Activated CD4-positive, alpha-beta memory T cell treated with anti-CD3 and anti-CD28 coated beads for 36 hours (primary cell): ENCODE data around the gene CLSTN2. TPM values are rescaled to one million over a fixed set of nuclear protein-coding genes. Genes with fewer than 3 reads are reported as not detected.

Experiments
- CTCF ChIA-PET: fragments of 350-600 bp; sonication (Branson Sonifier 250); formaldehyde crosslinking; loops from one replicate; lab custom pipeline; 2021; ENCODE audit warnings: antibody characterized with exemption, inconsistent platforms; lab: Charles Lee
- POLR2A ChIA-PET: fragments of 350-600 bp; sonication (Branson Sonifier 250); formaldehyde crosslinking; loops from one replicate; lab custom pipeline; 2021; ENCODE audit warnings: antibody characterized with exemption; lab: Charles Lee
- DNase-seq: peaks from one replicate; pipeline ENCODE4 v3.0.0-alpha.2; 2020
- H3K27ac Mint-ChIP-seq: one replicate; pipeline ENCODE4 v1.8.0; 2021; ENCODE audit warnings: mixed read lengths
- H3K27me3 Mint-ChIP-seq: one replicate; pipeline ENCODE4 v1.8.0; 2021; ENCODE audit warnings: mixed read lengths
- H3K36me3 Mint-ChIP-seq: one replicate; pipeline ENCODE4 v1.8.0; 2021; ENCODE audit warnings: mixed read lengths
- H3K4me1 Mint-ChIP-seq: one replicate; pipeline ENCODE4 v1.8.0; 2021; ENCODE audit warnings: low read depth, mixed read lengths
- H3K4me3 Mint-ChIP-seq: one replicate; pipeline ENCODE4 v1.8.0; 2021; ENCODE audit warnings: mild to moderate bottlenecking, mixed read lengths
- H3K9me3 Mint-ChIP-seq: one replicate; pipeline ENCODE4 v1.8.0; 2021; ENCODE audit warnings: mixed read lengths
- intact Hi-C: fragments of 100-400 bp; cut with micrococcal nuclease; formaldehyde crosslinking; loops from one replicate; pipeline ENCODE4 v1.15.1; 2023
- total RNA-seq, 2 experiments: library from RNA; stranded (reverse); gene quantifications; one replicate each; pipeline ENCODE4 v1.2.3, GENCODE V29; 2021

CLSTN2 gene
- total RNA-seq, 2 experiments from 2014 or later = not detected

GRCh38 chr3:140284372-140284771 lies 349.4 kb downstream of the CLSTN2 start:
- DNase-seq = no peak
- no peak overlapping the region for H3K4me3 Mint-ChIP-seq
- ChIA-PET POLR2A (no interaction called here), CTCF (no interaction called here)
- H3K27ac Mint-ChIP-seq = no peak overlapping the region
- no peaks in the 10 kb centered on the region for H3K4me1 Mint-ChIP-seq
- H3K9me3 Mint-ChIP-seq = no peaks in the 10 kb centered on the region
- intact Hi-C loops = no loop called here
- H3K36me3 Mint-ChIP-seq = no peaks in the 10 kb centered on the region
- no peaks in the 10 kb centered on the region for H3K27me3 Mint-ChIP-seq

- Mint-ChIP-seq H3K27me3 (no peaks in the 10 kb centered on the region), H3K27ac (no peak overlapping the region), H3K9me3 (no peaks in the 10 kb centered on the region), H3K36me3 (no peaks in the 10 kb centered on the region), H3K4me1 (no peaks in the 10 kb centered on the region), H3K4me3 (no peak overlapping the region)
- DNase-seq = no peak
- CTCF ChIA-PET = no interaction called here
- POLR2A ChIA-PET = no interaction called here
- intact Hi-C loops = no loop called here
Measured at GRCh38 chr3:140285380-140285779, 350.4 kb downstream of the CLSTN2 start.

- H3K4me1 Mint-ChIP-seq = no peaks in the 10 kb centered on the region
- POLR2A ChIA-PET = no interaction called here
- peaks cover 1% of the 10 kb centered on the region for H3K27me3 Mint-ChIP-seq
- no peaks in the 10 kb centered on the region for H3K36me3 Mint-ChIP-seq
- H3K9me3 Mint-ChIP-seq = no peaks in the 10 kb centered on the region
- H3K27ac Mint-ChIP-seq = no peak overlapping the region
- no peak for DNase-seq
- no peak overlapping the region for H3K4me3 Mint-ChIP-seq
- CTCF ChIA-PET = no interaction called here
- intact Hi-C loops = no loop called here
Measured at GRCh38 chr3:140288595-140288994, 353.6 kb downstream of the CLSTN2 start.

GRCh38 chr3:140290105-140290504 lies 355.1 kb downstream of the CLSTN2 start:
- POLR2A ChIA-PET = no interaction called here

GRCh38 chr3:140292170-140292569 lies 357.2 kb downstream of the CLSTN2 start:
- Mint-ChIP-seq H3K9me3 (no peaks in the 10 kb centered on the region), H3K27me3 (peaks cover 3% of the 10 kb centered on the region), H3K36me3 (no peaks in the 10 kb centered on the region), H3K4me1 (no peaks in the 10 kb centered on the region), H3K4me3 (no peak overlapping the region), H3K27ac (no peak overlapping the region)
- CTCF ChIA-PET = no interaction called here
- intact Hi-C loops = no loop called here
- DNase-seq = no peak
- POLR2A ChIA-PET = no interaction called here

More at GRCh38 chr3:140290105-140290504, 355.1 kb downstream of the CLSTN2 start:
- CTCF ChIA-PET = no interaction called here
- no peak overlapping the region for H3K4me3 Mint-ChIP-seq
- peaks cover 1% of the 10 kb centered on the region for H3K27me3 Mint-ChIP-seq
- H3K9me3 Mint-ChIP-seq = no peaks in the 10 kb centered on the region
- DNase-seq = no peak
- H3K36me3 Mint-ChIP-seq = no peaks in the 10 kb centered on the region
- no peak overlapping the region for H3K27ac Mint-ChIP-seq
- no peaks in the 10 kb centered on the region for H3K4me1 Mint-ChIP-seq
- intact Hi-C loops = no loop called here

- Mint-ChIP-seq H3K4me1 (no peaks in the 10 kb centered on the region), H3K36me3 (no peaks in the 10 kb centered on the region), H3K4me3 (no peak overlapping the region), H3K27ac (no peak overlapping the region), H3K9me3 (no peaks in the 10 kb centered on the region), H3K27me3 (peaks cover 3% of the 10 kb centered on the region)
- ChIA-PET CTCF (no interaction called here), POLR2A (no interaction called here)
- DNase-seq = no peak
- intact Hi-C loops = no loop called here
Measured at GRCh38 chr3:140292684-140293083, 357.7 kb downstream of the CLSTN2 start.

GRCh38 chr3:140294058-140294457 lies 359.1 kb downstream of the CLSTN2 start:
- Mint-ChIP-seq H3K9me3 (no peaks in the 10 kb centered on the region), H3K27me3 (peaks cover 3% of the 10 kb centered on the region), H3K4me3 (no peak overlapping the region), H3K4me1 (no peaks in the 10 kb centered on the region), H3K36me3 (no peaks in the 10 kb centered on the region), H3K27ac (no peak overlapping the region)
- DNase-seq = no peak
- ChIA-PET POLR2A (no interaction called here), CTCF (no interaction called here)
- intact Hi-C loops = no loop called here

- ChIA-PET POLR2A (no interaction called here), CTCF (no interaction called here)
- H3K36me3 Mint-ChIP-seq = no peaks in the 10 kb centered on the region
- H3K4me1 Mint-ChIP-seq = no peaks in the 10 kb centered on the region
- no peak overlapping the region for H3K4me3 Mint-ChIP-seq
- H3K27ac Mint-ChIP-seq = no peak overlapping the region
- intact Hi-C loops = no loop called here
- no peak for DNase-seq
- H3K9me3 Mint-ChIP-seq = no peaks in the 10 kb centered on the region
- H3K27me3 Mint-ChIP-seq = peaks cover 3% of the 10 kb centered on the region
Measured at GRCh38 chr3:140296796-140297352, 361.9 kb downstream of the CLSTN2 start.

- H3K4me1 Mint-ChIP-seq = no peaks in the 10 kb centered on the region
- H3K4me3 Mint-ChIP-seq = no peak overlapping the region
- CTCF ChIA-PET = no interaction called here
Measured at GRCh38 chr3:140298043-140298442, 363.1 kb downstream of the CLSTN2 start.

GRCh38 chr3:140298569-140299070 lies 363.6 kb downstream of the CLSTN2 start:
- Mint-ChIP-seq H3K27ac (no peak overlapping the region), H3K9me3 (no peaks in the 10 kb centered on the region), H3K36me3 (no peaks in the 10 kb centered on the region), H3K27me3 (peaks cover 1% of the 10 kb centered on the region), H3K4me3 (no peak overlapping the region), H3K4me1 (no peaks in the 10 kb centered on the region)
- CTCF ChIA-PET = no interaction called here
- no peak for DNase-seq
- POLR2A ChIA-PET = no interaction called here
- intact Hi-C loops = no loop called here

More at GRCh38 chr3:140298043-140298442, 363.1 kb downstream of the CLSTN2 start:
- Mint-ChIP-seq H3K9me3 (no peaks in the 10 kb centered on the region), H3K36me3 (no peaks in the 10 kb centered on the region), H3K27ac (no peak overlapping the region), H3K27me3 (peaks cover 2% of the 10 kb centered on the region)
- POLR2A ChIA-PET = no interaction called here
- intact Hi-C loops = no loop called here
- no peak for DNase-seq

GRCh38 chr3:140303875-140304274 lies 368.9 kb downstream of the CLSTN2 start:
- Mint-ChIP-seq H3K4me3 (no peak overlapping the region), H3K27me3 (peaks cover 7% of the 10 kb centered on the region), H3K36me3 (no peaks in the 10 kb centered on the region), H3K27ac (no peak overlapping the region), H3K9me3 (no peaks in the 10 kb centered on the region), H3K4me1 (no peaks in the 10 kb centered on the region)
- intact Hi-C loops = no loop called here
- ChIA-PET POLR2A (no interaction called here), CTCF (no interaction called here)
- DNase-seq = no peak

GRCh38 chr3:140308535-140308934 lies 373.6 kb downstream of the CLSTN2 start:
- Mint-ChIP-seq H3K27ac (no peak overlapping the region), H3K27me3 (peaks cover 9% of the 10 kb centered on the region), H3K4me3 (no peak overlapping the region), H3K9me3 (no peaks in the 10 kb centered on the region), H3K4me1 (no peaks in the 10 kb centered on the region), H3K36me3 (no peaks in the 10 kb centered on the region)
- DNase-seq = no peak
- intact Hi-C loops = no loop called here
- ChIA-PET CTCF (no interaction called here), POLR2A (no interaction called here)

GRCh38 chr3:140311428-140311827 lies 376.4 kb downstream of the CLSTN2 start:
- DNase-seq = no peak
- Mint-ChIP-seq H3K27me3 (peaks cover 7% of the 10 kb centered on the region), H3K4me1 (no peaks in the 10 kb centered on the region), H3K36me3 (no peaks in the 10 kb centered on the region), H3K9me3 (no peaks in the 10 kb centered on the region), H3K4me3 (no peak overlapping the region), H3K27ac (no peak overlapping the region)
- ChIA-PET CTCF (no interaction called here), POLR2A (no interaction called here)
- intact Hi-C loops = no loop called here
